Caco-2 (cell line): ENCODE data around the gene GJA5. TPM values are rescaled to one million over a fixed set of nuclear protein-coding genes. Genes with fewer than 3 reads are reported as not detected.

Experiments used
- BruUV-seq: library from RNA; stranded (reverse); fragments of 400-500 nt; replicated peaks from 2 replicates; lab custom pipeline; 2021; lab: Mats Ljungman, UMichigan
- CTCF ChIA-PET: fragments of 300-600 bp; sonication (Branson Sonifier 250); formaldehyde crosslinking; loops from one replicate; lab custom pipeline; 2022; ENCODE audit warnings: antibody characterized with exemption; lab: Charles Lee
- POLR2A ChIA-PET: fragments of 300-600 bp; sonication (Branson Sonifier 250); formaldehyde crosslinking; loops from one replicate; lab custom pipeline; 2022; ENCODE audit warnings: antibody characterized with exemption; lab: Charles Lee
- DNase-seq, 2 experiments: peaks; one replicate each; pipeline versions ENCODE4 v3.0.0 to v3.0.0-alpha.2; 2020 to 2022
- H3K27me3 ChIP-seq: replicated peaks from 2 replicates; pipeline ENCODE4 v1.6.0; 2011; ENCODE audit warnings: low read length; ENCODE audit not compliant: control insufficient read depth, insufficient read depth
- H3K36me3 ChIP-seq: 2 replicates; pipeline ENCODE4 v1.5.1; 2011; ENCODE audit warnings: low read length; ENCODE audit not compliant: control insufficient read depth, insufficient read depth
- H3K4me1 ChIP-seq: fragments of 250-450 bp; sonication (Bioruptor Pico); 2 replicates; pipeline ENCODE4 v1.5.1; 2020; ENCODE audit warnings: mild to moderate bottlenecking
- H3K4me3 ChIP-seq: 2 replicates; pipeline ENCODE4 v1.5.1; 2011; ENCODE audit warnings: low read depth, mild to moderate bottlenecking, control low read depth, low read length
- H3K9me3 ChIP-seq: fragments of 250-450 bp; sonication (Bioruptor Pico); 2 replicates; pipeline ENCODE4 v1.5.1; 2020; ENCODE audit warnings: mild to moderate bottlenecking, moderate library complexity
- H3K27ac Mint-ChIP-seq: one replicate; pipeline ENCODE4 v1.8.0; 2022; ENCODE audit warnings: mixed read lengths; ENCODE audit not compliant: unreplicated experiment
- H3K27me3 Mint-ChIP-seq: one replicate; pipeline ENCODE4 v1.8.0; 2022; ENCODE audit warnings: mixed read lengths; ENCODE audit not compliant: insufficient read depth, unreplicated experiment
- H3K36me3 Mint-ChIP-seq: one replicate; pipeline ENCODE4 v1.8.0; 2022; ENCODE audit warnings: mild to moderate bottlenecking, mixed read lengths; ENCODE audit not compliant: insufficient read depth, unreplicated experiment
- H3K4me1 Mint-ChIP-seq: one replicate; pipeline ENCODE4 v1.8.0; 2022; ENCODE audit warnings: low read depth, mixed read lengths; ENCODE audit not compliant: unreplicated experiment
- H3K4me3 Mint-ChIP-seq: one replicate; pipeline ENCODE4 v1.8.0; 2022; ENCODE audit warnings: mild to moderate bottlenecking, moderate library complexity, mixed read lengths; ENCODE audit not compliant: unreplicated experiment
- H3K9me3 Mint-ChIP-seq: one replicate; pipeline ENCODE4 v1.8.0; 2022; ENCODE audit warnings: mixed read lengths; ENCODE audit not compliant: unreplicated experiment
- CTCF ChIP-seq, 2 experiments: fragments of 200-600 bp in 1 of 2; IDR thresholded peaks; 1 replicate in 1 of 2; 2 replicates in 1 of 2; pipeline versions ENCODE4 v1.5.1 to v1.8.0; 2011 to 2022; ENCODE audit warnings: antibody characterized with exemption in 1 of 2, control low read depth in 1 of 2, inconsistent platforms in 1 of 2, low read depth in 1 of 2, low read length in 1 of 2, mild to moderate bottlenecking in 1 of 2, moderate library complexity in 1 of 2; ENCODE audit not compliant: insufficient read depth in 1 of 2, severe bottlenecking in 1 of 2, unreplicated experiment in 1 of 2
- intact Hi-C: fragments of 100-400 bp; cut with micrococcal nuclease; formaldehyde crosslinking; loops from one replicate; pipeline ENCODE4 v1.10.0; 2022; ENCODE audit not compliant: unreplicated experiment
- total RNA-seq: library from RNA; stranded (reverse); gene quantifications from 2 replicates; pipeline ENCODE4 v1.2.3, GENCODE V29; 2022

The GJA5 gene
- total RNA-seq, 1 experiment from 2014 or later: 0.75 TPM

GRCh38 chr1:147738739-147739476 is 21.5 kb downstream of the GJA5 start:
- H3K9me3 ChIP-seq: no peaks in the 10 kb centered on the region
- no peak for TF ChIP-seq CTCF (IDR thresholded peaks at IDR 0.05; ENCODE audit: insufficient read depth in 1 of 2, low read depth in 1 of 2, low read length in 1 of 2, severe bottlenecking in 1 of 2, unreplicated experiment in 1 of 2)
- intact Hi-C loops: no loop called here
- no peak for DNase-seq
- no peaks in the 10 kb centered on the region for H3K27me3 ChIP-seq
- Mint-ChIP-seq H3K9me3 (peaks cover 10% of the 10 kb centered on the region), H3K27me3 (no peaks in the 10 kb centered on the region), H3K36me3 (no peaks in the 10 kb centered on the region), H3K4me1 (peaks cover 17% of the 10 kb centered on the region), H3K27ac (no peak overlapping the region), H3K4me3 (no peak overlapping the region)
- BruUV-seq: no TSS peak
- no peak overlapping the region for H3K4me3 ChIP-seq
- no peaks in the 10 kb centered on the region for H3K36me3 ChIP-seq
- ChIA-PET CTCF (no interaction called here), POLR2A (no interaction called here)
- H3K4me1 ChIP-seq: peaks cover 14% of the 10 kb centered on the region

GRCh38 chr1:147738129-147738528 is 22.3 kb downstream of the GJA5 start:
- CTCF ChIA-PET: no interaction called here
- peaks cover 14% of the 10 kb centered on the region for H3K4me1 ChIP-seq
- no peaks in the 10 kb centered on the region for H3K36me3 ChIP-seq
- Mint-ChIP-seq H3K27me3 (no peaks in the 10 kb centered on the region), H3K4me1 (peaks cover 23% of the 10 kb centered on the region), H3K4me3 (no peak overlapping the region), H3K27ac (no peak overlapping the region), H3K36me3 (no peaks in the 10 kb centered on the region), H3K9me3 (peaks cover 10% of the 10 kb centered on the region)
- POLR2A ChIA-PET: no interaction called here
- H3K4me3 ChIP-seq: no peak overlapping the region
- BruUV-seq: no TSS peak
- no peaks in the 10 kb centered on the region for H3K27me3 ChIP-seq
- no peak for DNase-seq
- no peak for TF ChIP-seq CTCF (IDR thresholded peaks at IDR 0.05; ENCODE audit: insufficient read depth in 1 of 2, low read depth in 1 of 2, low read length in 1 of 2, severe bottlenecking in 1 of 2, unreplicated experiment in 1 of 2)
- intact Hi-C loops: no loop called here
- no peaks in the 10 kb centered on the region for H3K9me3 ChIP-seq

GRCh38 chr1:147736883-147737282 is 23.5 kb downstream of the GJA5 start:
- Mint-ChIP-seq H3K27me3 (no peaks in the 10 kb centered on the region), H3K4me1 (peaks cover 23% of the 10 kb centered on the region), H3K36me3 (no peaks in the 10 kb centered on the region), H3K4me3 (no peak overlapping the region), H3K27ac (no peak overlapping the region), H3K9me3 (peaks cover 15% of the 10 kb centered on the region)
- TF ChIP-seq CTCF (IDR thresholded peaks at IDR 0.05; ENCODE audit: insufficient read depth in 1 of 2, low read depth in 1 of 2, low read length in 1 of 2, severe bottlenecking in 1 of 2, unreplicated experiment in 1 of 2): no peak
- Histone ChIP-seq H3K4me3 (no peak overlapping the region), H3K9me3 (no peaks in the 10 kb centered on the region; the same call in 1 of the 2 replicates), H3K4me1 (peaks cover 14% of the 10 kb centered on the region), H3K36me3 (no peaks in the 10 kb centered on the region), H3K27me3 (no peaks in the 10 kb centered on the region)
- POLR2A ChIA-PET: interaction anchor here (0.6 kb wide), 1 partner anchor 233 kb away, joined by 6 read pairs; no protein-coding TSS in a partner anchor
- DNase-seq: no peak
- BruUV-seq: no TSS peak
- CTCF ChIA-PET: no interaction called here
- intact Hi-C loops: no loop called here
